Stimulated activated CD8-positive, alpha-beta memory T cell treated with anti-CD3 and anti-CD28 coated beads, Interleukin-7, amount 100 ng/mL, for 24 hours (primary cell): Measurements from ENCODE around the gene AFG1L.

ENCODE experiments used
- DNase-seq: peaks from one replicate; pipeline ENCODE4 v3.0.0-alpha.2; 2020; ENCODE audit warnings: low read depth

AFG1L gene

GRCh38 chr6:108455688-108456087, 160.8 kb downstream of the AFG1L start:
- DNase-seq = no peak

- no peak for DNase-seq
Measured at GRCh38 chr6:108463784-108464183, 168.9 kb downstream of the AFG1L start.

DNA sequence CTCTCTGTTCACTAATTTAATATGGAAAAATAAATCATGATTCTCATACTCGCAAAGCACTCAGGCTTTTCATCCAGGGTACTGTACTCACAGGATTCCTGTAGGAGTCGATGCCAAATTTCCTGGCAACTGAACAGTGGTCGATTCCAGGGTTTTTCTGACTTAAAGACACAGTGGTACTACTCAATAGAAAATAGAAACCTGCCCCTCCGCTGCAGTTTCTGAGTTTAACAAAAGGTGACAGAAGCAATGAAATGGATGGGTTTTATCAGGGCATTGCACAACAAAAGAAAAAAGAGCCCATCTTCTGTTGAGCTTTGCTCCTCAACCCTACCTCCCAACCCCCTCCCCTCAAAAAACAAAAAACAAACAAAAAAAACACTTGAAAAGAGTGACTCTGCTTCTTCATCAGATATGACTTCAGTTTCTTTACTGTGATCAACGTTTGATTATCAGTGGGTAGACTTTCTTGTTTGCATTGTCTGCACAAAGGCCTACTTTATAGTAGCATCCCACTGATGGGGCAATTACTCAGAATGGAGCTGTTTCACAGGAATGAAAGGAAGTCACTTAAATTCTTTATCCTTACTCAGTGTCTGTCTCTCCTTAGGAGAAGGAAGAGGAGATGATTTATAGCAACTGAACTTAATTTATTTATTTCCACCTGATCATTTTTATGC, 169.7 kb downstream of the AFG1L start:
- no peak for DNase-seq

DNA sequence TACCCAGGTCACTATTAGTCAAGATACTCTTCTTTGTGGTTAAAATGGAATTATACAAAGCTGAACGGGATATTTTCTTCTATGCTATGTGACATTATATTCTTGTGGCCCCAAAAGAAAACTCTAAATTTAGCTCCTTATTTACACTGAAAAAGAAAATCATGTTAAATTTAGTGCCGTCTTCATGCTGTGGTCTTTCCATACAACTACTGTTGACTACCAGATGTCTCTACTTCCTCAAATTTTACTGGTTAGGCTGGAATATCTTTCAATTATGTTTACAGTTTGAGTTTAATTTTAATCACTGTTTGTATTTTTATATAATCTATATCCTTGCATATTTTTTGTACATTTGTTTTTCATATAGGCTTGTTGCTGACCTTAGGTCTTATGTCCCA, 170.2 kb downstream of the AFG1L start:
- DNase-seq = no peak

DNA sequence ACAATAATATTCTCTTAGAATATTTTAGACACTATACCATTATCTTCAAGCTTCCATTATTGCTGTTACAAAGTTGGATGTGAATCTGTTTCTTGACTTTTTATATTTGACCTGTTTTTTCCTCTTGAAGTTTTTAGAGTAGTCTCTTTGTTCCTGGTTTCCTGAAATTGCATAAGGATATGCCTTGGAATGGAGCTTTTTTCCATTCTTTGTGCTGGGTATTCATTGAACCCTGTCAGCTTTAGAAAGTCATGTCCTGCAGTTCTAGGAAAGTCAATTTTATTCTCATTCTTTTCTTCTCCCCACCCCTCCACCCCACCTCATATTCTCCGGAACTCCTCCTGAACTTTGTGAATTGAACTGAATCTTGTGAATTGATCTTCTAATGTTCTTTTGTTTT, 173.5 kb downstream of the AFG1L start:
- DNase-seq = no peak

GRCh38 chr6:108469316-108469715, 174.5 kb downstream of the AFG1L start:
- DNase-seq = no peak

DNA sequence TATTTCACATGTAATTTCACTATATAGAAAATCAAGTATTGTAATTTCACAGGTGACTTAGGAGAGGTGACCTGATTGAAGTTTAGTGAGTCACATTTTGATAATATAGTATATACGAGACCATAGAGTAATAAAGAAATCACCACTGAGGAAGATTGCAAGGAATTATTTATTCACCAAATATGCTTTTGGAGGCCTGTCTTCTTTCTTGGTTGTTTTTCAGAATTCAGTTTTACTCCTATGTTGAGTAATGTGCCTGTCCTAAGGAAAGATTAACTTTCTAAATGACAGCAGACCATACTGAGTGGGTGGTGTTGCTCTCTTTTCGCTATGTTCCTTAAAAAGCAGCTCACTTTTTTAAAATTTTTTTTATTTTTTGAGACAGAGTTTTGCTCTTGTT, 178.3 kb downstream of the AFG1L start:
- DNase-seq = no peak

DNA sequence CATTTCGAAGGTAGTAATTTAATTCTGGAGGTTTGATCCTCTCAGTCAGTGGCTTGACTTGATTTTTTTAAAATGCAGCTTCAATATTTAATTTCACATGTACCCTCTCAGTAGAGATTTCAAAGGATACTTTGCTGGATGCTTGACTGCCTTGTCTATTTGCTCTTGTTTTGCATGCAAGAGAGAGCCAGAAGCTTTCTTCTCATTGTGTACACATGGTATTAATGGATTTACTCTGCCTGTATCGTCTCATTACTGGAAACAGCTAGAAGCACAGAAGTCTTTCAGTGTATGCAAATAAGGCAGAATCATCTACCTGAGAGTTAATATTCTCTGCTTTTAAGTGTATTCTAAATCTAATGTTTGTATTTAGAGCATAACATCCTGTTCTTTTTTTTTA, 181.5 kb downstream of the AFG1L start:
- DNase-seq = no peak

DNA sequence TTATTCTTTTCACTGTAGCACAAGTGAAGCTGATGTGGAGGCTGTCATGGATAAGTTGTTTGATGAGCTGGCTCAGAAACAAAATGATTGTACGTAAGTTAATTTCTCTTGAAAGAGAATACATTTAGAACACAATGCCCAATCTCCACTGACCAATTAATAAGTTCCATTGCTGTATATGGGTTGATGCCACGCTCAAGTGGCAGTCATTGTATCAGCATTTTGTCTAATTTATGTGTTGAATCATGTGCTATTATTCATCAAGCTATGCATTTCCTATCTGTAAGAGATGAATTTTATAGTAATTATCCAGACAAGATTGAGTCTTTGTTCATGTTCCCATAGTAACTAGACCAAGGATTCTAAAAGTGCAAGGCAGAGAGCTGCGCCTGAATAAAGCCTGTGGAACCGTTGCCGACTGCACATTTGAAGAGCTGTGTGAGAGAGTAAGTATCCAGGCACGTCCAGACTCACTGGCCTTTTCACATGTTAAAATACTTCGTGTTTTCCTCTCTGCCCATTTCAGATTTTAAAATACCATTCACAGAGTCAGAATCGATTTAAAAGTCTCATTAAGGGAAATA, 182.1 kb downstream of the AFG1L start:
- no peak for DNase-seq

DNA sequence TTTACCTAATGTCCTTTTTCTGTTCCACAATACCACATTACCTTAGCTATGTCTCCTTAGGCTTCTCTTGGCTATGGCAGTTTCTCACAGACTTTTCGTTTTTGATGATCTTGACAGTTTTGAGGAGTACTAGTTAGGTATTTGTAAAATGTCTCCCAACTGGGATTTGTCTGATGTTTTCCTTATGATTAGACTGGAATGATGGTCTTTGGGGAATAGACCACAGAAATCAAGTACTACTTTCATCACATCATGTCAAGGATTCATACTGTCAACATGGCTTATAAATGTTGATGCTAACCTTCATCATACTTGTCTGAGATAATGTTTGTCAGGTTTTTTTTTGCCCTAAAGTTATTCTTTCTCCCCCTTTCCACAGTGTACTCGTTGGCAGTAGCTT, 187.7 kb downstream of the AFG1L start:
- no peak for DNase-seq

DNA sequence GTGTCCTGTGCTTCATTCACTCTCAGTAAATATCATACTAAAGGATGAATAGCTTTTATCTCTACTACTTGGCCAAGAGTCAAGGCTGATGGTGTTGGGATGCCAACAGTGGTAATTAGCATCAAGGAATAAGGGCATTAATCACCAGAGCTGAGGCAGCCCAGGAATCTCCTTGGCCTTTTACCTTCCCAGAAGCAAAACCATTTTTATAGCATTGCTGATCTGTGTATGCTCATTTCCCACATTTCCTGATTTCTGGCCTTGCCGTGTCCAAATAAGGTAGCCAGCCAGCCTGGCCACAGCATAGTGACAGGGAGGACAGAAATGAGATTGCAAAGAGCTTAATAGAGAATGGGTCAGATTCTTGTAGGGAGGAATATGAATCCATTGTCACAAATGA, 189.2 kb downstream of the AFG1L start:
- DNase-seq = no peak

GRCh38 chr6:108489699-108490098, 194.8 kb downstream of the AFG1L start:
- no peak for DNase-seq

DNA sequence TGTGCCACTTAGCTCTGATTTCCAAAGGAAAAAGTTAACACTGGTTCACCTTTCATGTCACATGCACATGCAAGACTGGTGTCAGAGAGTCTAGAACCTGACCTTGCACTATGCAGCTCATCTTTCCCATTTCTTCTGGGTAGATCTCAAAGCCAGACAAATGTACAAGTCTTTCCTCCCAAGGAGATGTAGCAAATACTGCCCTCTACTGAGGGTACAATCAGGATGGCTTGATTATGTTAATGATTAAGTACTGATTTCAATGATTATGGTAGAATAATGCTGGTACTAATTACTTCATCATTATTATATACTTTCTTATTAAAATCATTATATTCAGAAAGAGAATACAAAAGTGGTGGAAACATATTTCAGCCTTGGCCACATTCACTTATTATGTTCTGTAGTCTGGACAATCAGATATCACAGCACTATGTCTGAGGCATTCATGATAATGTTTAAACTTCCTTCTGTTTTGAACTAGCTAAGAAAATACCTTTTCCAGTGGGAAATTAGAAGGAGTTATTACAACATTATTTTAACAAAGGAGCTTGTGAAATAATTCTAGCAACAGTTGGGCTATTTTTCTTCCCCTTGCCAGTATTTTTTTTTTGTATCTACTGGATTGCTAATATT, 197.4 kb downstream of the AFG1L start:
- no peak for DNase-seq

GRCh38 chr6:108494434-108494833, 199.6 kb downstream of the AFG1L start:
- DNase-seq = no peak

GRCh38 chr6:108497883-108498282, 203.0 kb downstream of the AFG1L start:
- no peak for DNase-seq

- DNase-seq = no peak
Measured at GRCh38 chr6:108501559-108501958, 206.7 kb downstream of the AFG1L start.

DNA sequence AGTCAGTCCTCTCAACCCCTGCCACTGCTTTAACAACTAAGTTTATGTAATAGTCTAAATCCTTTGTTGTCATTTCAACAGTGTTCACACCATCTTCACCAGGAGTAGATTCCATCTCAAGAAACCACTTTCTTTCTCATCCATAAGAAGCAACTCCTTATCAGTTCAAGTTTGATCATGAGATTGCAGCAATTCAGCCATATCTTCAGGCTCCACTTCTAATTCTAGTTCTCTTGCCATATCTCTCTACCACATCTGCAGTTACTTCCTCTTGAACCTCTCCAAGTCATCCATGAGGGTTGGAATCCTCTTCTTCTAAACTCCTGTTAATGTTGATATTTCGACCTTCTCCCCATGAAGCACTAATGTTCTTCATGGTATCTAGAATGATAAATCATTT, 208.0 kb downstream of the AFG1L start:
- no peak for DNase-seq

GRCh38 chr6:108507316-108507715, 212.5 kb downstream of the AFG1L start:
- no peak for DNase-seq

- DNase-seq = no peak
Measured at GRCh38 chr6:108510461-108511319, 215.8 kb downstream of the AFG1L start.

GRCh38 chr6:108518714-108519576, 224.1 kb downstream of the AFG1L start:
- no peak for DNase-seq

DNA sequence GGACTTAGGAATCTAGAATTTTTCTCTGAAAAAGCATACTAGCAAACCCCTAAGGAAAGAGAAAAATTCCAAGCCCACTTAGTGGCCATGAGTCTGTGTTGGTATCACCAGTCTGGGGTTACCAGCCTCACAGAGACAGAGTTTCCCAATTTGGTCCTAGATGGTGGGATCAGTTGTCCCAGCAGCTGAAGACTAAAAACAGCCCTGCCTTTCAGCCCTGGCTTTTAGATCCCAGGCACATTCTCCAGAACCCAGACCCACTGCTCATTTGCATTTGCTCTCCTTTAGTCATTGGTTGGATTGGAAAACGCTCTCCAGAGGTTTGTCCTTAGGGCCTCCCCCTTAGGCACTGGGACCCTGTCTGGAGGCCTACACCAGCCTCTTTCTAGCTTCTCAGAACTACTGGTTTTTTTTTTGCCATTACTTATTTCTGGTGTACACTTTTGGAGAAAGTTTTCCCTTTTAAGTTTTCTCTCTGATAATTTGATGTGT, 226.8 kb downstream of the AFG1L start:
- no peak for DNase-seq

DNA sequence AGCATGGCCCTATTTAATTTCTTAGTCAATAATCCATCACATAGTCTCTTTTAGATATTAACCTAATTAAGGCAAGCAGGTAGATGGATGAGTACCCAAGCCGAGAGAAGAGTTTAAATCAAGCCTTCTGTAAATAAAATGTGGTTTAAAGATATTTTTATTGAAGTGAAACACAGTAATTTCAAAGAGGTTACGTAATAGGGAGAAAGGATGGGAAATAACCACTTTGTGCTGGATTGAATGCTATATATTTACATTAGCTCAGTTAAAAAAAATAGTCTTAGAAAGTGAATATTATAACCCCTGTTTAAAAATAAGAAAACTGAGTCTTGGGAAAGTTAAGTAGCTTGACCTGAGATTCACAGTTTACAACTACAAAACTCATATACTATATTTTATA, 228.8 kb downstream of the AFG1L start:
- DNase-seq = no peak
